RWPE1 (cell line): ENCODE data around the gene GPBP1.
"Not testable (repeated sequence)": the region's sequence is repeated elsewhere in the genome, so short reads cannot be mapped to it uniquely, and the experiment has no call there.

Experiments used
- CTCF ChIA-PET: fragments of 350-600 bp; sonication (Branson Sonifier 250); formaldehyde crosslinking; extraction: SDS; loops from one replicate; lab custom pipeline; 2021; lab: Yijun Ruan, JAX
- POLR2A ChIA-PET: fragments of 400-600 bp; formaldehyde crosslinking; extraction: SDS; loops from one replicate; lab custom pipeline; 2020; ENCODE audit warnings: antibody characterized with exemption; ENCODE audit not compliant: low non-redundant PET; lab: Yijun Ruan, JAX
- DNase-seq: peaks from one replicate; pipeline ENCODE4 v3.0.0; 2012; ENCODE audit warnings: low spot score
- H3K27ac ChIP-seq: fragments of 450-650 bp; 2 replicates; pipeline ENCODE4 v1.5.1; 2017
- TF ChIP-seq, protein P1 (sequence below): fragments of 450-650 bp; conservative IDR thresholded peaks from 2 replicates; pipeline ENCODE4 v1.5.1; 2017; ENCODE audit warnings: low read depth, mild to moderate bottlenecking

Gene GPBP1

DNA sequence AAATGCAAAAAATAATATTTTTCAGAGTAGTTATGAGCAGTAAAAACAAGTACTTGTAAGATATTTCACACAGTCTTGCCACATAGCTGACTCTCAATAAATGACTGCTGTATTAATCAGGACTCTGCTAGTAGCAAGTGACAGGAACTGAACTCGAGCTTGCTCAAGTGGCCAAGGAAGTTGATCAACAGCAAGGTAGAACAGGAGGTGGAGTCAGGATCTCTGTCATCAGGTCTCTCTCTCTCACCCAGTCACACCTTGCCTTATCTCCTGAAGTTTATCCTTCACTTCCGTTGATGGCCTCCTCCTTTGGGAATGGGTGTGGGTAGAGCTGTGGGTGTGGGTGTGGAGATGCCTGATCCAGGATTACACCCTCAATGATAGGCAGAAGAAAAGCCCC lies 107.0 kb downstream of the GPBP1 start:
- ChIA-PET POLR2A (no interaction called here), CTCF (interaction anchor here (0.6 kb wide), 1 partner anchor 1180 kb away, joined by 3 read pairs; no protein-coding TSS in a partner anchor)
- peak; percentile 17 for DNase-seq
- no peak overlapping the region for H3K27ac ChIP-seq
- TF ChIP-seq, protein P1, sequence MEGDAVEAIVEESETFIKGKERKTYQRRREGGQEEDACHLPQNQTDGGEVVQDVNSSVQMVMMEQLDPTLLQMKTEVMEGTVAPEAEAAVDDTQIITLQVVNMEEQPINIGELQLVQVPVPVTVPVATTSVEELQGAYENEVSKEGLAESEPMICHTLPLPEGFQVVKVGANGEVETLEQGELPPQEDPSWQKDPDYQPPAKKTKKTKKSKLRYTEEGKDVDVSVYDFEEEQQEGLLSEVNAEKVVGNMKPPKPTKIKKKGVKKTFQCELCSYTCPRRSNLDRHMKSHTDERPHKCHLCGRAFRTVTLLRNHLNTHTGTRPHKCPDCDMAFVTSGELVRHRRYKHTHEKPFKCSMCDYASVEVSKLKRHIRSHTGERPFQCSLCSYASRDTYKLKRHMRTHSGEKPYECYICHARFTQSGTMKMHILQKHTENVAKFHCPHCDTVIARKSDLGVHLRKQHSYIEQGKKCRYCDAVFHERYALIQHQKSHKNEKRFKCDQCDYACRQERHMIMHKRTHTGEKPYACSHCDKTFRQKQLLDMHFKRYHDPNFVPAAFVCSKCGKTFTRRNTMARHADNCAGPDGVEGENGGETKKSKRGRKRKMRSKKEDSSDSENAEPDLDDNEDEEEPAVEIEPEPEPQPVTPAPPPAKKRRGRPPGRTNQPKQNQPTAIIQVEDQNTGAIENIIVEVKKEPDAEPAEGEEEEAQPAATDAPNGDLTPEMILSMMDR, result no peak

DNA sequence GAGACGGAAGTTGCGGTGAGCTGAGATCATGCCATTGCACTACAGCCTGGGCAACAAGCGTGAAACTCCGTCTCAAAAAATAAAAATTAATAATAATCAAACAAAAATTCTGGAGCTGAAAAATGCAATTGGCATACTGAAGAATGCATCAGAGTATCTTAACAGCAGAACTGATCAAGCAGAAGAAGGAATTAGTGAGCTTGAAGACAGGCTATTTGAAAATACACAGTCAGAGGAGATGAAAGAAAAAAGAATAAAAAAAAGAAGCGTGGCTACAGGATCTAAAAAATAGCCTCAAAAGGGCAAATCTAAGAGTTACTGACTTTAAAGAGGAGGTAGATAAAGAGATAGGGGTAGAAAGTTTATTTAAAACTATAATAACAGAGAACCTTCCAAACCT lies 111.2 kb downstream of the GPBP1 start:
- POLR2A ChIA-PET, H3K27ac ChIP-seq, DNase-seq: not testable (repeated sequence)
- CTCF ChIA-PET, result interaction anchor here (0.6 kb wide), 2 partner anchors 147 to 527 kb away, joined by 3 to 9 read pairs; no protein-coding TSS in a partner anchor

DNA sequence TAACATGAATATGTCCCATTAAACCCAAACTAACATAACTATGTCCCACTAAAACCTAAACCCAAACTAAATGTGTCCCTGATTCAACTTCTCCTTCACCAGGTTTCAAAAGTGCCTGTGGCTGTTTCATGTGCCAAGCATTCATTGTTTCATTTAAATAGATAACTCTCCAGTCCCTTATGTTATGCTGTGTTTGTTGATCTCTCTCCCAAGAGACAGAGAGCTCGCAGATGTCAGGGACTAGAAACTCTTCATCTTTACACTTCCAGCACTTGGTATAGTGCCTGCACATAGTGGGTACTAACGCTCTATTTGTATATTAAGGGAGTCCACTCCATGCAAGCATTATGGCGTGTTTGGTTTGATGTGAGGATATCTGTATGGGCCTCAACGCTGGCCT lies 118.0 kb downstream of the GPBP1 start:
- CTCF ChIA-PET, result no interaction called here
- POLR2A ChIA-PET, result no interaction called here
- no peak overlapping the region for H3K27ac ChIP-seq

DNA sequence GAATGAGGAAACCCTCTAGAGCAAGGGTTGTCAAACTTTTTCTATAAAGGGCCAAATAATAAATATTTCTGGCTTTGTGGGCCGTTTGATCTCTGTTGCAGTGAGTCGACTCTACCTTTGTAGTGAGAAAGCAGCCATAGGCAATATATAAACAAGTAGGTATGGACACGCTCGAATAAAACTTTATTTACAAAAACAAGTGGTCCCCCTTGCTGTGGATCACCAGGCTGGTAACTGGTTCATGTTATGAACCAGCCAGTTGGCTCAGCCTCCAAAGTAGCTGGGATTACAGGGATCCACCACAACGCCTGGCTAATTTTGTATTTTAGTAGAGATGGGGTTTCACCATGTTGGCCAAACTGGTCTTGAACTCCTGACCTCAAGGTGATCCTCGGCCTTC lies 118.5 kb downstream of the GPBP1 start:
- TF ChIP-seq, protein P1, result no peak
- ChIA-PET POLR2A (no interaction called here), CTCF (no interaction called here)
- DNase-seq, result no peak
- no peak overlapping the region for H3K27ac ChIP-seq

More for the DNA sequence above, 118.0 kb downstream of the GPBP1 start:
- no peak for DNase-seq
- TF ChIP-seq, protein P1, result no peak

DNA sequence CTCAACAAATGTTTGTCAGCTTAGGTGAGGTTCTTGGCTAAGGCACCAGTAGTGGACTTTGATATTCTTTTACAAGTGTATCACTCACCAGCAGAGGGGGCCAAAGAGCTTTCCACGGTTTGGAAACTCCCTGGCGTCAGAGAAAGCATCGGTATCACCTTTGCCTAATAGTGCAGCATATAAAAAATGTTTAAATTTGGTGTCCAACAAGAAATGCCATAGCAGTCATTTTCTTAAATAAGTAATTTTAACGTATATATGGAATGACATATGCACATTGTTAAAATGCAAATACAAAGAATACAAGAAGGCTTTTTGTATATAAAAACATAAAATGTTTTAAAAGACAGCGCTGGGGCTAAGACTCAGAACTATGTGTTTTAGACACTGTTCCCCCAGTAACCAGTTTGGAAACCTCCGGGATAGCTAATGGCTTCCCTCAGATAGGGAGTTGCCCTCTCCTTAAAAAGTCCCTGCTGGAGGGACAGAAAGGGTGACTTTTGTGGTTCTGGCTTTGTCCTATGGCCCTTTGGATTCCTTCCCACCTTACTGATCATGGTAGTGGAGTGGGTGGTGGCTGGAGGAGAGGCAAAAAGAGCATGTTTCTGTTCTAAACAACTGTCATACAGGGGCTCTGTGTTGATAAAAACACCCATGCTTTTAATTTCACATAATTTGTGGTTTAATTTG lies 124.6 kb downstream of the GPBP1 start:
- ChIA-PET CTCF (interaction anchor here (0.5 to 2.7 kb wide), 47 partner anchors 12 to 1822 kb away, joined by 3 to 24 read pairs (median 3); no protein-coding TSS in a partner anchor), POLR2A (interaction anchor here (1.0 kb wide), 1 partner anchor 1162 kb away, joined by 4 read pairs; the partner anchor contains the start of gene PLK2)
- no peak overlapping the region for H3K27ac ChIP-seq
- TF ChIP-seq, protein P1, result peak; percentile 92
- peak; percentile 76 for DNase-seq

DNA sequence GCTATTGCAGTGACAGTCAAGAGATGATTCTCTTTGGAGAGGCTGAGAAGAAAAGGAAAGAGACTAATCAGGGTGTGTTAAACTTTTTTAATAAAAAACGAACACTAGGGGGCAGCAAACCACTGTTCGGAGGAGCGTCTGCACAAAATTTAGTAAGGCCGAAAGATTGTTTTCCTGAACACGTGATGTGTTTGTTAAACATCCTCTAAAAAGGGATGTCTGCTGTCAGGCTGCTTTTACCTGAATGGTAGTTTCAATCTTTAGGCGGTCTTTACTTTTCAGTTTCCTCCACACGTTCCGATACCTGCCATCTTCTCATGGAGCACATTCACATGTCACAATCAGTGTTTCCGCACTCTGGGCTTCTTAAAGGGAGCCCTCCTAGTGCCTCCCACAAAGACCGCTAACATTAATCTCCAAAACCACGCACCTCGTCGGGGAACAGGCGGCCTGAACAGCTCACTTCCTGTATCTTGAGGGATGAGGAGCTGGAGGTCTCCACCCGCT lies 125.2 kb downstream of the GPBP1 start:
- no peak overlapping the region for H3K27ac ChIP-seq
- TF ChIP-seq, protein P1, result no peak; the same call in 1 of the 2 replicates
- POLR2A ChIA-PET, result no interaction called here
- peak; percentile 68 for DNase-seq
- CTCF ChIA-PET, result interaction anchor here (0.6 to 2.7 kb wide), 13 partner anchors 13 to 1550 kb away, joined by 3 to 16 read pairs (median 3); no protein-coding TSS in a partner anchor

DNA sequence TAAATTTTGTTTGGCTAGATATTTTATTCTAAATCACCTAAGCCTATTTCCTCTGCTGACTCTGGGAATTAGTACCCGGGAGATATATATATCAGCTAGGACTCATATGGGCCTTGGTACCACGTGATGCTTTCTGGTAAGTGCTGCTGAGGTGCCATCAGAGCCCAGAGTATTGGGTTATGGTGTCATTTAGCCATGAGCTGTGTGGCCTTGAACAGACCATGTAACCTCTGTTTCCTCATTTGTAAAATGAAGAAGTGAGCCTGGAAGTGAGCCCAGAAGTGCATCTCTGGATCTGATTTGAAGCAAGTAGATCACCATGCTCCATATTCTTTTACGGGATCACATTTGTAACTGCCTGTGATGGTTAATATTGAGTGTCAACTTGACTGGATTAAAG lies 126.1 kb downstream of the GPBP1 start:
- no peak overlapping the region for H3K27ac ChIP-seq
- DNase-seq, result no peak
- TF ChIP-seq, protein P1, result no peak
- CTCF ChIA-PET, result interaction anchor here (0.6 to 1.1 kb wide), 3 partner anchors 40 to 1161 kb away, joined by 3 to 4 read pairs (median 3); no protein-coding TSS in a partner anchor
- POLR2A ChIA-PET, result no interaction called here
